GM19372 (cell line): ENCODE measurements around the gene PDYN.
"Not testable (repeated sequence)": the region's sequence is repeated elsewhere in the genome, so short reads cannot be mapped to it uniquely, and the experiment has no call there.

Experiments used
- ATAC-seq: cut with Tn5 transposase; IDR thresholded peaks from one replicate; pipeline ENCODE4 v1.9.1; 2021; ENCODE audit warnings: mild to moderate bottlenecking, low read depth, moderate library complexity; ENCODE audit not compliant: unreplicated experiment

The PDYN gene

DNA sequence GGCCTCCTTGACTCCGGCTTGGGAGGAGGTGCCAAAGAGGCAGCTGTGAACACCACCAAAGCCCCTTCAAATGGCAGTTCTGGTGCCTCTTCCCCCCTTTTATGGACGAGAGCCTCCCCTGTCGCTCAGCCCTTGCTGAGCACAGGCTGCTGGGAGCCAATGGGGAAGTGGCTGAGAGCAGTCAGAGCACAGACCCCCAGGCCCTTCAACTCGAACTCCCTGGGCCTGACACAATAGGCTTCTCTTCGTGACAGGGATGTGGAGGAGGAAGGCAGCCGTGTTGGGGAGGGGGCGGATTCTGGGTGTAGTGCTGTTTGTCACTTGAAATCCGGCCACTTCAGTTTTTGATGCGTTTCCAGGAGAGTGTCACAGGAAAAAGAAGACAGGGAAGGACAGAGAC, at the start of gene PDYN:
Gene PDYN, minus strand, starts transcription at position 73 of the 400 bp plus-strand sequence. CDS start 10,974 bp downstream, outside the sequence.
- no peak for ATAC-seq

DNA sequence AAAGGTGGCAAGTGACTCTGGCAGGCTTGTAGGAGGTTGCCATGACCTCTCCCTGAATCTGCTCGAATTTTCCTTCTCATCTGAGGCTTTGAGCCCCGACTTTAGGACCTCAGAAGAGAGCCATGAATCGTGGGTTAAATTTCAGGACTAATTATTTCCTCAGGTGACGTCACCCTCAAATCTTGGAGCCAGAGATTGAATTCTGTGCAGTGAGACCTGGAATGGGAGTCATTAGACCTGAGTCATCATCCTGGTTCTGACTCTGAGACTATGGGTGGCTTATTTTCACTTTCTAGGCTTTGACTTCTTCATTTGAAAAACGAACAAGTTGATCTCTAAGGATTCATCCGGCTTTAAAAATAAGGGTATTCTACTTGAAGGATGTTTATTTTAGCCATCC, 48.5 kb upstream of the PDYN start:
- no peak for ATAC-seq

DNA sequence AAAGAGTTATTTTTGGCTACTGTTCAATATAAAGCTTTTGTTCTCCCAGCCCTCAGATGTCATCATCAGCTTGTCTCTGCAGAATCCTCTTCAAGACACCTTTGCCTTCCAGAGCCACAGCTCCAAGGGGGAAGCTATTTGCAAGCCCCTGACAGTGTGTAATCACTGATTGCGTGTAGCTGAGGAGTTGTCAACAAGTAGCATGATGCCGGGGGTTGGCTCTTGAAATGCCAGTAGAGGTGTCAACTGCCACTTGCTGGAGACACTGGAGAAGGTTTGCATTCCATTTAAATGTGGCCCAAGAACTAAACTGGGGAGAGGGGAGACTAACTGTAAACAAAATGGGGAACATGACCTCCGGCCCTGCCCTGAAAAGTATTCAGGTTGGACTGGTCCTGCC, 44.3 kb upstream of the PDYN start:
- no peak for ATAC-seq

DNA sequence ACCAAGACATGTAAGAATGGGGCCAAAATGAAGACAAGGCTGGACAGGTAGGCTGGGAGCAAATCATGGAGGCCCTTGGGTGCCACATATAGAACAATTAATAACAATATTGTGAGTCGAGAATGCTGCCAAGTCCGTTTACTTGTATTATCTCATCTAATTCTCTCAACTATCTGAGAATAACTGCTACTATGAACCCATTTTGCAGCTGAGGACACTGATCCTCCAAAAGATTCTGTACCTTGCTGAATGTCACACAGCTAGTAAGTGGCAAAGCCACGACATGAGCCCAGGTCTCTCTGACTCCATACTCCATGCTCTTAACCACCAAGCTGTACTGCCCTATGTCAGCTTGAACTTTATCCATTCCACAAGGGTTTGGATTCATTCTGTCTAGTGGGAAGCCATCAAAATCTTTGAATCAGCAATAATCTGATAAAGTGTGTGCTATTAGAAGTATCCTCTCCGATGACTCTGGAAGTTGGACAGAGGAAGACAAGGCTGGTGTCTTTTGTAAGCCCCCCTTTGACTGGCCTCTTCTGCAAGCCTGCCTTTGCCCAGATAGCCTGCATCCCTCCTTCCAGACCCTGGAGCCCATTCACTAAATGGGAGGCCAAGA, 43.5 kb upstream of the PDYN start:
- no peak for ATAC-seq

DNA sequence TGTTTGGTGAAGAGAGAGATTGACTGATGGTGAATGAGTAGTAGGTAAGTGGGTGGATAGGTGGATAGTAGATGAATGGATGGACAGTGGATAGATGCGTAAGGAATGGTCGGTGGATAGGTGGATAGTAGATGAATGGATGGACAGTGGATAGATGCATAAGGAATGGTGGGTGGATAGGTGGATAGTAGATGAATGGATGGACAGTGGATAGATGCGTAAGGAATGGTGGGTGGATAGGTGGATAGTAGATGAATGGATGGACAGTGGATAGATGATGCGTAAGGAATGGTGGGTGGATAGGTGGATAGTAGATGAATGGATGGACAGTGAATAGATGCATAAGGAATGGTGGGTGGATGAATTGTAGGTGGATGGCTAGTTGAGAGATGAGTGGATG, 42.5 kb upstream of the PDYN start:
- ATAC-seq, result not testable (repeated sequence)

DNA sequence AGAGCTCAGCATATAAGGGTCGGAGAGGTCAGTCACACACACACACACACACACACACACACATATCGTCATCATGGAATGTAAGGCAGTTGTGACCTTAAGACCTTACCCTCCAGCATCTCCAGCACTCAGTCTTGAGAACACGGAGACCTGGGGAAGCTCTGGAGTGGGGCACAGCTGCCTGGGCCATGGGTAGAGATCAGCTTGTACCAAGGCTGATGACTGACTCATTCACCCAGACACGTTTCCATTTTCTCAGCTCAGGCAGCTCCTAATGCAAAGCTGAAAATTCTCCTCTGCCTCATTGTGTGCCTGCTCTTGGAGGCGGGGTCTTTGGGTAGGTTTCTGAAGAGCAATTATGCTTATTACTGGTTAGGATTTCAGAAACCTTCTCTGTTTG, 38.3 kb upstream of the PDYN start:
- ATAC-seq, result no peak

DNA sequence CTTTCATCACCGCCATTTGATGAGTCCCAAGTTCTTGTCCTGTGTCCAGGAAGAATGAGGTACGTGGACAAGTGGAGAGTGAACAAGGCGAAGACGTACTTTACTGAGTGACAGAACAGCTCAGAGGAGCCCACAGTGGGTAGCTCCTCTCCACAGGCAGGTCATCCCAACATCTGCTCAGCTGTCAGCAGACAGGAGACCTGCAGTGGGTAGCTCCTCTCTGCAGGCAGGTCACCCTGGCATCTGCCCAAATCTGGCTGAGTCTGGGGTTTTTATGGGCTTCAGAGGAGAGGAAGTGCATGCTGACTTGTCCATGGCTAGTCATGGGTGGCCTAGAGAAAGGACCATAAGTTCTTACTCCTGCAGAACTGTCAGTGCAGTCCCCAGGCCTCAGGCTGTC, 32.7 kb upstream of the PDYN start:
- ATAC-seq, result no peak

DNA sequence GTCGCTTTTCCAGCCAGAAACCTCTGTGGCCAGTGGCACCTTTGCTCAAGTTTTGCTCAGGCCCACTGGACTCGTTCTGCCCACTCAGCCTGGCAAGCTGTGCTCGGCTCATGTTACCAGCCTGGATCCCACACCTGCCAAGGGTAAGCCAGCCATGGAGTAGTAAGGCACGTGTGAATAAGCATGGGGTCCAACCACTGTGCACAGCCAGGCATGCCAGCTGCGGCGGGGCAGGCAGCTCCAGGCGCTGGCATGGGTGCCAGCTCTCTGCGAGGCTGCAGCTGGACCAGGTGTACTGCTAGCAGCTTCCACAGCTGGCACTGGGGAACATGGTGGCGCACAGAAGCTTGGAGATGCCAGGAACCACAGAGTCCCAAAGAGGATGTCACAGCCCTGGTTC, 32.1 kb upstream of the PDYN start:
- no peak for ATAC-seq

DNA sequence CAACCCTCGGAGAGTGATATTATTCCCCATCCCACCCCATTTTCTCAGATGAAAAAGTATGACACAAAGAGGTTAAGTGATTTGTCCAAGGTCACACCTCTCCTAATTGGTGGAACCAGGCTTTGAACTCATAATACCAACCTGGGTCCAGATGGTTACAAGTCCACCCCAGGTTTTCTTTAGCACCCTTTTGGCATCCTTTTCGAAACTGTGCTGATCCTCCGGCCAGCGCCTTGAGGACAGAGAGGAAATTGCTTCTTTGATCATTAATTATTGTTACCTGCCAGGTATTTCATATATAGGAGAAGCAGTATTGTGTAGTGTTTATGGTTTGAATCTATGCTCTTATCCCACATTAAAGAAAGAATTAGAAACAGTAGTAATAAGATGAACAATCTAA, 29.3 kb upstream of the PDYN start:
- ATAC-seq, result no peak

DNA sequence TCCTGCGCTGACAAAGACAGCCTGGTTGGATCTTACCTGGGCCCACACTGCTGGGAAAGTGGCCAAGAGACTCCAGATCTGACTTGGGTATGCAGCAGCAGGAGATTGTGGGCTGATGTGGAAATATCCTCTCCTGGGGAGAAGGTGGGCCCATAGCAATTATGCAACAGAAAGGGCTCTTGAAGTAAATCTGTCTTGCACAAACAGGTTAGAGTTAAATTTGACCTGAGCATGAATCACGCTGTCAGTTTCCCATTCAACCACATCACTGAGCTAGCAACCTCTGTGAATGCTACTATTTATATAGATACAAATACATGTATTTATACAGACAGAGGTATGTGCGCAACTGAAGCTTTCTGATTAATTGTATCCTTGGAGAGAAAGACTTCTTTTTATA, 28.3 kb upstream of the PDYN start:
- no peak for ATAC-seq

DNA sequence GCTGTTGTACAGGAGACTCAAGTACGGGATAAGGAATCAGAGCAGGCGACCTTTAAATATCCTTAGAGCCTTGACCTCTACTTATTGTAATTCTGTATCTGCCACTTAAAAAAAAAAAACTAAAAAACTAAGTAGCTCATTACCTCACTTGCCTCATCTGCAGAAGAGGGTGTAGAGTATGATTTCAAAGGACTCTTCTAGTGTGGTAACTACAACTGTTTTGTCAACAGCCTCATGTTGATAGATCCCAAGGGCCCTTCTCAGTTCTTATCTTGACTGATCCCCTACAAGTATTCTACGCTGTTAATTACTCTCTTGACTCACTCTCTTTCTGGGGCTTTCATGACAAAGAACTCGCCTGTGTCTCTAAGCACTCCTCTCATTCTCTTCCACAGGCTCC, 16.7 kb upstream of the PDYN start:
- ATAC-seq, result no peak

DNA sequence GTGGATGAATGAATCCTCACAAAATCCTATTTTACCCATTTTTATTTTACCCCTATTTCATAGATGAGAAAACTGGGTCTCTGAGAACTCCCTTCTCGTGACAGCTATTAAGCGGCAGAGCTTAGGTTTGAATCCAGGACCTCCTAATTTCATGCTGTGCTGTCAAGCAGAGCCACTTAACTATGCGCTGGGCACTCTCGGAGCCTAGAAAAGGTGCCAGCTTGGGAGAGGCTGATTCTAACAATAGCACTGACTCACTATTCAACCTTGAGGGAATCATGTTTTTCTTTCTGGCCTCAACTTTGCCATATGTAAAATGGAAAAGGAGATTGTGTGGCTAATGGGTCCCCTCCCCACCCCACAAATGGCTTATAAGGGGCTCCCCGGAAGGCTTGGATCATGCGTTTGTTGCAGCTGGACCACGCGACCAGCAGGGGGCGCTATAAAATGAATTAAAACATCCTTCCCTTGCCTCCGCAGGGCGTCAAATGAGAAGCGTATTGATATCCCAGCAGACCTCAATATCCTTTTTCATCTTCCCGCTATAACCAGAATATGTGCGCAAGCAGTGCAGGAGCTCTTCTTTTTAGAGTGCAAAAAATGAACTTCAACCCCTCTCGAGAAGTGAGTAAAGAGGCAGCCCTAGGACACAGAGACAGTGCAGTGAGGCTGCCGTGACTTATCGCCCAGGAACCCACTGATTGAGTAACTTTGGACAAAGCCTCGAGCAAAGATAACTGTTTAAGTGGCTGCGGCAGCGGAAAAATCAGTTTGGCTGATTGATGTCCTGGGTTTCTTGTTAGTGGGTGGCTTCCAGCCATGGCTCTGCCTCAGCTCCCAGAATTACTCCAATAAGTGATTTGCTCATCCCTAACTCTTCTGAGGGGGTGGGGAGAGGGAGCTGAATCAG, 12.8 kb upstream of the PDYN start:
- ATAC-seq, result no peak

DNA sequence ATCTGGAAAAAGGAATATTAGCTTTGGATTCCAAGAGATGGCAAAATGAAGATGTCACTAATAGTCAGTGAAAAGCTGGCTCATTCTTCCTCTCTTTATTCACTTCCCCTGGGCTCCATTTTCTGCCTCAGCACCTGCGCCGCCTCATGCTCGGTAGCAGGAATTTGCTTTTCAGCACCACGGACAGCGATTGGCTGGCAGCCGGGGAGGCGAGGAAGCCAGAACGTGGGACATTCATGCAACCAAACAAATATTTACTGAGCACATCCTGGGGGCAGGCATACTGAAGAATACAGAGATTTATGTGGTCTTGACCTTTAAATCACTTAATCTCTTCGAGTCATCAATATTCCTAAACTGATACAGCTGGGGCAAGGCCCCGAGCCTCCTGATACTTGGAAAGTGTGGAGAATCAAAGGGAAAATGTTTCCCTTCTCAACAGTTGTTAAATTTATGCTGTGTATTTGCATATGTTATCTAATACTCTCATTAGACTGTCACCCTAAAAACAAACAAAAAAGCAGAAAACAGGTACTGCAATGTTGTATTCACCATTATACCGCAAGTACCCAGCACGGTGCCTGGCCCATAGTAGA, 12.1 kb upstream of the PDYN start:
- ATAC-seq, result no peak

DNA sequence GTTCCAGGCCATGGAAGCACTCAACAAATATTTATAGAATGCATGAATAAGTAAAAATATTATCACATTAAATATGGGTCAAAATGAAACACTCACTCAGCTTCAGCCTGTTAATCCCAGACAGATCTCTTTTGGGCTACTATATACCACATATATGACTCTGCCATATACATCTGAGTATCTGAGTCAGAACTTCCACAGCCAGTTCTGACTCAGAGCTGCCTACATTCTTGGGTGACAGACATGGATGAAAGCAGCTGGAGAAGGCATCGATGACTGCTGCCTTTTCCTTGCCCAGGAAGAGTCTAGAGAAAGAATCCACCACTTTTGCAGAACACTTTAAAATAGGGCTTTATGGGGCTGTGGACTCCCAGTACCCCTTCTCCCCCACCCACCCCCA, 11.5 kb upstream of the PDYN start:
- ATAC-seq, result no peak

DNA sequence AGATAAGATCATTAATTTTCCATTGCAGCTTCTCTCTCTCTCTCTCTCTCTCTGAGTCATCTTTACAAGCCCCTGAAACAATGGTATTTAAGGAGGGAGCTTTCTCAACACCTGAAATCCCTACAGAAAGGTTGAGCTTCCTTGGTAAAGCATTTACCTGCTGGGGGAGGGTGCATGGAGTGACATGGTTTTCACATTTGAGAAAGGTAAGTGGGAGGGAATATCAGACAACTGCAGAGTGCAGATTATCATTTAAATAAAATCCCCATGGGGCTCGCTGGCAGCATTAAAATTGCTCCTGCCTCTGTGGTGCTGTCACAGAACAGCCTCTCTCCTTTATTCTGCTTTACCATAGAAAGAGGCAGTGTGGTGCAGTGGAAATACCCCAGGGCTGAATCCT, 10.3 kb upstream of the PDYN start:
- no peak for ATAC-seq

DNA sequence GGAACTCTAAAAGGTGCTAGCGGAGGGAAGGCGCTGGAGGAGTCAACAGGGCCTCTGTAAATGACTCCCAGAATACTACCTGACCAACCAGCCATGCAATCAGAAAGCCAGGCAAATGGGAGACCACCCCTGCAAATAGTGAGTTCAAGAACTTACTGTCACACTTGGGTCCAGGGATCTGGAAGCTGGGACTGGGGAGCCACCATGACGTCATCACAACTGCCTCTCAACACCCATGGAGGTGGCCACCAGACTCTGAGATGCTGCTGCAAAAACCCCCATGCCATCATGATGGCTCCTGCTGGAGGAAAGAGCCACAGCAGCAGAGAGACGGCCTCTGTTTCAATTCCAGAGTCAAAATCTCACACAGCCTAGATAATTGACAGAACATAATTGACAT, 8.5 kb upstream of the PDYN start:
- ATAC-seq, result no peak

DNA sequence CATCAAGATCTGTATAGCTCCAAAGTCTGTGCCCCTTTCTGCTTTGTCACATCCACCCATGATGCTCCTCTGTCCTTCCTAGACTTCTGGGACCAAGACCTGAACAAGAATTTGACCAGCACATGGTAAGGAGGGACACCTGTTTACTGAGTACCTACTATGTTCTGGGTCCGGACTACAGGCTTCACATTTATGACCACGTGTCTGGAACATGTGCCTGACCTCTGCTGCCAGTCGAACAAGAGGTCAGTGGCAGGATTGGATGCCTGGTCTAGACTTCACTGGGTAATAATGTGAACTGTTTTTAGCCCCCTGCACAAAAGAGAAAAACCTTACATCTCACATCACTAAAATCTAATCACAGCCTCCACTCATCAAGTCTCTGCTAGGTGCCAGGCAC, 7.3 kb upstream of the PDYN start:
- ATAC-seq, result no peak

DNA sequence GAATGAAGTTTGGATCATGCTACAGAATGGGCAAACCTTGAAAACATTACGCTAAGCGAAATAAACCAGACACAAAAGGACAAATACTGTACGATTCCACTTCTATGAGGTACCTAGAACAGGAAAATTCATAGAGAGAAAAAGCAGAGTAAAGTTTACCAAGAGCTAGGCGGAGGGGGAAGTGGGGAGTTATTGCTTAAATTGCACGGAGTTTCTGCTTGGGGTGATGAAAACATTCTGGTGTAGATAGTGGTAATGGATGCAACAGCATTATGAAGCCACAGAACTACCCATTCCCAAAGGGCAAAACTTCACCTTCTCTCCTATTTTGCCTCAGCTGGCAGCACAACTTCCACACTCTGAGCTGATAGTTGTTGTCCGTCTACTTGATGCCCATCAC, 6.4 kb upstream of the PDYN start:
- no peak for ATAC-seq

DNA sequence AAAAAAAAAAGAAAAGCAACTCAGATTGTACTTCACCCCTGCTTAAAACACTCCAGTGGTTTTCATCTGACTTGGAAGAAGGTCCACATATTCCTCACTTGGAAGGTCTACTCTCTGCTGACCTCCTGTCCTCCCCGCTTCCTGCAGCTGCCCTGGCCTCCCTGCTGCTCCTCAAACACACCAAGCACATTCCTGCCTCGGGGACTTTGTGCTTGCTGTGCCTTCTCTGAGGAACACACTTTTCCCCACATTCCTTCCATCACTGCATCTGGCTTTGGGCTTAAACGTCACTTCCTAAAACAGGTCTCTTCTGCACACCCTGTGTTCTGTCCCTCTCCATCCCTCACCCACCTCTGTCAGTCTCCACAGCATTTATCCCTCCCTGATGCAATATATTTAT, 4.9 kb upstream of the PDYN start:
- ATAC-seq, result no peak

DNA sequence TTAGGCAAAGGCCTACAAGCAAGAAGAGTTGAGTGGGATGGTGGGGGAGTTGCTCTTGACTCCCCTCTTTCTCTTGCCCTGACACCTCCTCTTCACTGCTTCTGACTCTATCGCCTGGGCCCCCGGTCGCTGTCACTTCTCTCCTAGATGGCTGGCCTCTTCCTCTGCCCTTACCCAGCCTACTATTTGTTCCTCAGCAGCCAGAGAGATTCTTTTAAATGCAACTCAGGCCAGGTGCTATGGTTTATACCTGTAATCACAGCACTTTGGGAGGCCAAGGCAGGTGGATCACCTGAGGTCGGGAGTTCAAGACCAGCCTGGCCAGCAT, 4.3 kb upstream of the PDYN start:
- no peak for ATAC-seq

DNA sequence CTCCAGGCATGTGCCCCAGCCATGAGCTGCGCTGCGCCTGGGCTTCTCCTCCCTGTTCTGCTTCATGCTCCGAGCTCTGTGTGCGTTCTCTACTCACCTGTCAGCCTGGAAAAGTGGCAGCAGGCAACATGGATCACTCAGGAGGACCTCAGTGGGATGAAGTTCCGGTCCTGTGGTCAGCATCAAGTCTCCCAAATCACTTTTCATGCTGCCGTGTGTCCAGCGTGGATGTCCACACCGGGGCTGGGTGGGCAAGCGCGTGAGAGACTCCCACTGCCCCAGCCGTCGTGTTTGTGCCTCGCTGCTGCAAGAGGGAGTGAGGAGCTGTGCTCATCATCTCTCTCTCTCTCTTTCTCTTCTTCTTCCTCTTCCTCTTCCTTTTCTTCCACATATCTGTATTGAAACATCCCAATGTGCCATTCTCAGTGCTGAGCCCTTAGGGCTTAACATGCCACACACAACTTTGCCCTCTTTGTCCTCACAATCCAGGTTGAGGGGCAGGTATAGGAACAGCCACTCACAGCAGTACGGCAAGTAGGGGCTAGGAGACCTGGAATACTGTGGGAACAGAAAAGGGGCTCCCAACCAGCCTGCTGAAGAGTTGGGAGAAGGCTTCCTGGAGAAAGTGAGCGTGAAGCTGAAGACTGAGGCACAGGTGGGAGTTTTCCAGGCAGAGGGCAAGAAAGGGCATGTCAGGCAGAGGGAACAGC, 3.8 kb upstream of the PDYN start:
- no peak for ATAC-seq
